Stimulated activated CD4-positive, alpha-beta T cell treated with anti-CD3 and anti-CD28 coated beads, TNF-alpha, amount 100 ng/mL, for 24 hours (primary cell): ENCODE results near the gene MYH1.

Experiments used
- DNase-seq, 3 experiments: peaks; one replicate each; pipeline ENCODE4 v3.0.0-alpha.2; 2020; ENCODE audit warnings: low read depth in 3 of 3

Gene MYH1

GRCh38 chr17:10482252-10482651 lies 36.1 kb downstream of the MYH1 start:
- DNase-seq = no peak

DNA sequence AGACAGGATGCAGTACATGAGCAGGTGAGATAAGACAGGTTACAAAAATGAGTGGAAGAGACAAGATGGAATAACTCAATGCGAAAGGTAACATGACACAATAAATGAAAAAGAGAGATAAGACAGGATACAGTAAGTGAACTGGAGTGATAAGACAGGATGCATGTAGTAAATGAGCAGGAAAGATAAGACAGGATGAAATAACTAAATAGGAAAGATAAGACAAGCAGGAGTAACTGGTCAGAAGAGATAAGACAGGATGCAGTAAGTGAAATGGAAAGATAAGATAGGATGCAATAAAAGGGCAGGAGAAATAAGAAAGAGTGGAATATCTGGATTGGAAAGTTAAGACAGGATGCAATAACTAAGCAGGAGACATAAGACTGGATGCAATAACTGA lies 40.6 kb downstream of the MYH1 start:
- DNase-seq = no peak

DNA sequence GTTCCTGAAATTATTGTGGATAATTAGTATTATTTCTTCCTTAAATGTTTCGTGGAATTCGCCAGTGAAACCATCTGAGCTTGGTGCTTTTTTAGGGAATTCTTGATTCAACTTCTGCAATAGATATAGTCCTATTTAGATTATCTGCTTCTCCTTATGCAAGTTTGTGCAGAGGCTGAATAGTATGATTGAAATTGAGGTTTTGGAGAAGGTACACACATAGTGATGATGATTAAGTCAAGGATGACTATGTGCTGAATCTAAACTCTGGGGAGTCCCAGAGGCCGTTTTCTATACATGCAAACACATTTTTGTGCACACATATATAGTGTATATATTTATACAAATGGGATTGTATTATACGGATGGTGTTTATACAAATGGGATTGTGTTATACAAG lies 43.8 kb downstream of the MYH1 start:
- no peak for DNase-seq

GRCh38 chr17:10471858-10472257 lies 46.5 kb downstream of the MYH1 start:
- DNase-seq = no peak

GRCh38 chr17:10469459-10469858 lies 48.9 kb downstream of the MYH1 start, which contains the start of gene MYH4:
MYH4 (minus strand) TSS chr17:10469559; CDS start chr17:10466745, 2,814 bp downstream.
- no peak for DNase-seq

- DNase-seq = no peak
These were observed 54.9 kb downstream of the MYH1 start for GRCh38 chr17:10463402-10463801.

GRCh38 chr17:10460062-10460461 lies 58.3 kb downstream of the MYH1 start:
- DNase-seq = no peak

DNA sequence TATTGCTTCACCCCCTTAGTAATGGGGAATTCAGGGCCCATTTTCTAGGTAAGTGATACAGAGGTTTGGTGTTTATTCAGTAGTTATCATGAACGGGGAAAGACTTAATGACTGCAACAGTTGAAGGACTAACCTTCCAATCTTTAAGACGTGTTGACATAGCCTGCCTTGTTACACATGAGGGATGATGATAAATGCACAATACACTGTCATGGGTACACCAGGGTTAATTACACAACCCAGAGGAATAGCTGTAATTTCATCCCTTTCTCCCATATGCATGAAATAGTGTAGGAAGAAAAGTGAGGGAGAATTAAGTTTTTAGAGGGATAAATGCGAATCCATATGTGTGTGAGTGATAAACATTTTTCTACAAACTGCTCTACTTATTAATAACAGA lies 59.6 kb downstream of the MYH1 start:
- no peak for DNase-seq

DNA sequence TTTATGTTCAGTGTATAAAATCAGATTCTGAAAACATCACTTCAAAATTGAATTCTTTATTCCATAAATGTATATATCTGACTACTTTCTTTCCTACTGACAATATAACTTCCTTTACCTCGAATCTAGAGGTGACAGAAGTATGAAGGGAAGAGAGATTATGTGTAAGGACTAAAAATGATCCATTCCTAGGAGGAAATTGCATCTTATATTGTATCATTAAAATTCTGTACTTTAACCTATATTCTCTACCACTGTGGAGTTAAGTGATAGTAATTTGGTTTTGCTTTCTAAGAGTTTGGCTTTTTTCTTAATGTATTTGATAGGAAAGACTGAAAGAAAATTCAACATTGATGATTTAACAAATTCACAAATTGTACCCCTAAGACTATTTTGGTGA lies 60.4 kb downstream of the MYH1 start:
- DNase-seq = no peak

DNA sequence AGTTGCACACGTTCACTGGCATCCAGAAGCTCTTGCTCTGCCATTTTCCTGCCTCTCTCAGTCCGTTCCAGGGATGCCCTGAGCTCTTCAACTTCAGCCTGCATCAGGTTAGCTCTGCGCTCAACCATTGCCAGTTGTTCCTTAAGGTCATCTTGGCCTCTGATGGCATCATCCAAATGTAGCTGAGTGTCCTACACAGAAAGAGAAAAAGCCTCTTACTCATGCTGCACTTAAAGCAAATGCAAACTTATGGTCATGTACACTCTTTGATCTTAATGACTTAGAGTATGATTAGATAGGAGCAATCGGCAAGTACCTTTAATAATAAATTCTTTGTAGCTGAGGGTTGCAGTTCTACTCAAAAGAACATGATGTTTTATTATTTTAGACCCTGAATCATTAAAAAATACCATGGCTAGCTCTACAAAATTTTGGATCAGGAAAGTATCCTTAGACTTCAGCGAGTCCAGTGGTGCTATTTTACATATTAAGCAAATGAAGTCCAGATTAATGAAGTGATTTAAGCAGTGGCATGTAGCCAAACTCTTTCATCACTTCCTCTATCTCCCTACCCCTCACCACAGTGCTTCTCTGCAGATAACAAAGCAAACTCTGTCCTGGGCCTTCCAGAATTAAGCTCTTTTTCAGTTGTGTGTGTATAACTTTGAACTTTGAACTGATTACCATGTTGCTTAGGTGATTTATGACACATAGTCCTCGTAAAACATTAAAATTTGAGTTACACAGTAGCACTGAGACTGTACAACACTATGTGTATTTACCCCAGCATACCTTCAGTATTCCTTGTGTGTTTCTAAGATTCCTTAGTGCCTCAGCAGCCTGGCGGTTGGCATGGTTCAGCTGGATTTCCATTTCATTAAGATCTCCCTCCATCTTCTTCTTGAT lies 71.1 kb downstream of the MYH1 start:
- DNase-seq = no peak
